Prostate gland (tissue), 2 donors: ENCODE measurements around the gene DTNB.
A peak's percentile ranks its signal among the peaks of the same experiment; 100 is the strongest.

Source experiments
- CTCF ChIP-seq, 4 experiments: fragments of 200-600 bp in 2 of 4; fragments of 450-650 bp in 2 of 4; sonication (generic) in 2 of 4; IDR thresholded peaks; 1 replicate in 3 of 4; 2 replicates in 1 of 4; pipeline ENCODE4 v1.5.1; 2016 to 2019; ENCODE audit warnings: antibody characterized with exemption in 4 of 4, mild to moderate bottlenecking in 2 of 4, moderate library complexity in 2 of 4
- POLR2A ChIP-seq: fragments of 450-650 bp; IDR thresholded peaks from one replicate; pipeline ENCODE4 v1.6.1; 2016; ENCODE audit warnings: antibody characterized with exemption, mild to moderate bottlenecking
- POLR2AphosphoS5 ChIP-seq: sonication (generic); formaldehyde crosslinking; IDR thresholded peaks from one replicate; pipeline ENCODE4 v1.6.1; 2017; ENCODE audit warnings: antibody characterized with exemption

- TF ChIP-seq POLR2AphosphoS5: peak; percentile 84
- no peak for TF ChIP-seq CTCF (IDR thresholded peaks at IDR 0.05)
- TF ChIP-seq POLR2A: peak; percentile 9
These were observed 1.8 kb downstream of the DTNB start for GRCh38 chr2:25671622-25672021.
